Left lobe of liver (tissue), 2 donors: Measurements from ENCODE around the gene GPR107. TPM values are rescaled to one million over a fixed set of nuclear protein-coding genes. Genes with fewer than 3 reads are reported as not detected.

Source experiments
- ATAC-seq: fragments of 200-7000 bp; cut with Tn5 transposase; one replicate; pipeline ENCODE4 v1.9.1; 2020; ENCODE audit warnings: mild to moderate bottlenecking, moderate library complexity
- DNase-seq: peaks from one replicate; pipeline ENCODE4 v3.0.0-alpha.2; 2020; ENCODE audit warnings: low spot score
- total RNA-seq: library from RNA; stranded (reverse); gene quantifications from one replicate; pipeline ENCODE4 v1.2.1, GENCODE V29; 2021
- donor health status: DM: no; HTN: no; CAD: no; lungs with moderate emphysema.
- donor health status: DM: no; HTN: yes; CAD: no.

Gene GPR107
- total RNA-seq, 1 donor from 2014 or later, result 14.1 TPM

DNA sequence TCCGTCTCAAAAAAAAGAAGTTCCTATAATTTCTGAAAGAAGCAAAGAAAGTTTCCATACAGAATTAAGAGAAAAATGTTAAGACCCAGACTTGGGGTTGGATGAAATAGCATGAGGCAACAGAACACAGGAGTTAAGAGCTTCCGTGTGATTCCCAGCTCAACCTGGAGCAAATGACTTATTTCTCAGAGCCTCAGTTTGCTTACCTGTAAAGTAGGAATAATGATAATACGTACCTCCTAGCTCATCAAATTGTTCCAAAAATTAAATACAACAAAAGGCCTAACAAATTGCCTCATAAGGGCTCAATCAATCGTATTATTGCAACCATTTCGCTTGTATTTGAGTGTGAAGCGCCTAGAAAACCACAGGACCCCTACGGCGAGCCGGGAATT lies 600 bp upstream of the GPR107 start:
- DNase-seq (no peak), ATAC-seq (no peak)

DNA sequence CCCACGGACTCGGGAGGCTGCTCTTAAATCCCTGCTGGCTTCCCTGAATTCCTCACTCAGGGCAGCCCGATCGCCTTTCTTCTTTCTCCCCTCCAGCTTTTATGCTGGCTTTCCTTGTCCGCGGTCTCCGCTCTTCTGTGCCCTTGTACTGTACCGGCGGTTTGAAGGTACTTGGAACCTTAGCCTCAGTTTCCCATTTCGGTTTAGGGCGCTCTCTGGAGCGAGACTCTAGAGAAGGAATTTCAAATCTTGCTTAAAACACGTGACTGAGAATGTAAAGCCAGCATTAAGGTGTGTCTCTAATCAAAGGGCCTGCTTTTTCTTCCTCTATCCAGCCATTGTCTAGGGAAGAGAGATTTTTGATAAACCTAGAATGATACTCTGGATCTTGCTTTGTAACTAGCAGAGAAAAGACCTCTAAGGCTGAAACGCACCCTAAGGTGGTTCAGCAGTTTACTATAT lies 650 bp downstream of the GPR107 start:
- DNase-seq (no peak), ATAC-seq (peak; percentile 19)

DNA sequence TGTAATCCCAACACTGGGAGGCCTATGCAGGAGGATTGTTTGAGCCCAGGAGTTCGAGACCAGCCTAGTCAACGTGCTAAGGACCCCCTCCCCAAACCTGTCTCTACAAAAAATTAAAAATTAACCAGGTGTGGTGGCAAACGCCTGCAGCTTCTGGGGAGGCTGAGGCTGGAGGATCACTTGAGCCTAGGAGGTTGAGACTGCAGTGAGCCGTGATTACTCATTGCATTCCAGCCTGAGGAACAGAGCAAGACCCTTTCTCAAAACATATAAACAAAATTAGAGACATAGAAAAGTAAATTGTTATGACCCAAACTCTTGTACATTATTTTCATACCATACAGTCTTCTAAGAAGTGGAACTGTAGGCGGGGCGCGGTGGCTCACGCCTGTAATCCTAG lies 1.1 kb downstream of the GPR107 start:
- DNase-seq (no peak), ATAC-seq (no peak)

DNA sequence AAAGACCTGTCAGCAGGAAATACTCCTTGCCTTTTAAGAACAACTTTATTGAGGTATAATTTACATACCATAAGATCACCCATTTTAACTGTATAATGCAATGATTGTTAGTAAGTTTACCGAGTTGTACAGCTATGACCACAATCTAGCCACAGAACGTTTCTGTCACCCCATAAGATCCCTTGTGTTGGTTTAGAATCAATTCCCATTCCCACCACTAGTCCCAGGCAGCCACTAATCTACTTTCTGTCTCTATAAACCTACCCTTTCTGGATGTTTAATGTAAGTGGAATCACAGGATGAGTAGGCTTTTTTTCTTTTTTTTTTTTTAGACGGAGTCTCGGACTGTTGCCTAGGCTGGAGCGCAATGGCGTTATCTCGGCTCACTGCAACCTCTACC lies 4.4 kb downstream of the GPR107 start:
- no peak for ATAC-seq
- DNase-seq, result no peak

DNA sequence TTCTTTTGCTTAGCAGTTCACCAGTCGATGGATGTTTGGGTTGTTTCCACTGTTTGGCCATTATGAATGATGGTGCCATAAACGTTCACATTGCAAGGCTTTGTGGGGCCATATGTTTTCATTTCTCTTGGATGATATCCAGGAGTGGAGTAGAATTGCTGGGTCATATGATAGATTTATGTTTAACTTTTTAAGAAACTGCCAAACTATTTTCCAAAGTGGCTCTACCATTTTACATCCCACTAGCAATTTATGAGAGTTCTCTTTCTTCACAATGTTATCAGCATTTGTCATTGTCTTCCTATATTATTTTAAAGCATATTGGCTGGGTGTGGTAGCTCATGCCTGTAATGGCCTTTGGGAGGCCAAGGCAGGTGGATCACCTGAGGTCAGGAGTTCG lies 5.2 kb downstream of the GPR107 start:
- DNase-seq (no peak), ATAC-seq (no peak)

DNA sequence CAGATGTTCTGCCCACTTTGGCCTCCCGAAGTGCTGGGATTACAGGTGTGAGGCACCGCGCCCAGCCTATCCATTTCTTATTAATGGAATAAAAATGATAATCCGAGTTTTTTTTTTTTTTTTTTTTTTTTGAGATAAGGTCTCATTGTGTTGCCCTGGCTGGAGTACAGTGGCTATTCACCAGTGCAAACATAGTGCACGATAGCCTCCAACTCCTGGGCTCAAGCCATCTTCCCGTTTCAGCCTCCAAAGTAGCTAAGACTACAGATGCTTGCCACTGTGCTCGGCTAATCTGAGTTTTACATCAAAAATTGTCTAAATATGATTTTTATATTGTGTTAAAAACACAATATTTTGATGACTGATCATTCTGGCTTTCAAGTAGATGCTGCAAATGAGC lies 6.6 kb downstream of the GPR107 start:
- DNase-seq (no peak), ATAC-seq (no peak)

DNA sequence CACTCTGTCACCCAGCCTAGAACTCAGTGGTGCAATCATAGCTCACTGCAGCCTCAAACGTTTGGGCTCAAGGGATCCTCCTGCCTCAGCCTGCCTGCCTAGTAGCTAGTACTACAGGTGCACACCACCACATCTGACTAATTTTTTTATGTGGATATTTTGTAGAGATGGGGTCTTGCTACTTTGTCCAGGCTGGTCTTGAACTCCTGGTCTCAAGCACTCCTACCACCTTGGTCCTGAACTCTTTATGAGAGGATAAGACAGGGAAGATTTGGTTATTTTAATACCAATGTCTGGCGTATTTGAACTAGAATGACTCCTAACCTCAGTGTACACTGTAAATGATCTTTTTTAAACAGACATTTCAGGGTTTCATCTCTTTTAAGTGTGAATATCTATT lies 9.0 kb downstream of the GPR107 start:
- ATAC-seq, result no peak

DNA sequence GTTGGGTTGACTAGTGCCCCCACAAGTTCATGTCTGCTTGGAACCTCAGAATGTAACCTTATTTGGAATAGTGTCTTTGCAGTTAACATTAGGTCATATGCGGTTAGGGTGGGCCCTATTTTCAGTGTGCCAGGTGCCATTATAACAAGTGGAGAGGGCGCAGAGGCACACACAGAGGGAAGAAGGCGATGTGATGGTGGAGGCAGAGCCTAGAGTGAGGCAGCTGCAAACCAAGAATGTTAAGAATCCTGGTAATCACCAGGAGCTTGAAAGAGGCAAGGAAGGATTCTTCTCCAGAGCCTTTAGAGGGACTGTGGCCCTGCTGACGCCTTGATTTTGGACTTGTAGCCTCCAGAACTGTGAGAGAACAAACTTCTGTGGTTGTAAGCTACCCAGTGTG lies 10.9 kb downstream of the GPR107 start:
- ATAC-seq, result no peak

More for the DNA sequence above, 9.0 kb downstream of the GPR107 start:
- no peak for DNase-seq

DNA sequence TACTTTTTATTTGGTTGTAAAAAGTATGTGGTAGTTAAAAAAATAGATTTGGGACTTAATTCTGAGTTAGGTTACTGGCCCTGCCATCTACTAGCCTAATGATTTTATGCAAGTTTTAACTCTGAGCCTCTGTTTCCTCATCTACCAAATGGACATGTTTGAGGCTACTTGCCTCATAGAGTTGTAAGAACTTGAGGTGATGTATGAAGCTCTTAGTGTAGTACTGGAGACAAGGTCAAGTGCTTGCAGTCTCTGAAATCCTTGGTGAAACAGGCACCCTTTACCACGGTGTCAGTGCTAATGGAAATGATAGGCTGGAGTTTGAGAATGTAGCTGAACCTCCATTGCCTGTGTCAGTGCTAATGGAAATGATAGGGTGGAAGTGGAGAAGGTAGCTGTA lies 15.3 kb downstream of the GPR107 start:
- ATAC-seq (no peak), DNase-seq (no peak)

More for the DNA sequence above, 10.9 kb downstream of the GPR107 start:
- DNase-seq, result no peak

DNA sequence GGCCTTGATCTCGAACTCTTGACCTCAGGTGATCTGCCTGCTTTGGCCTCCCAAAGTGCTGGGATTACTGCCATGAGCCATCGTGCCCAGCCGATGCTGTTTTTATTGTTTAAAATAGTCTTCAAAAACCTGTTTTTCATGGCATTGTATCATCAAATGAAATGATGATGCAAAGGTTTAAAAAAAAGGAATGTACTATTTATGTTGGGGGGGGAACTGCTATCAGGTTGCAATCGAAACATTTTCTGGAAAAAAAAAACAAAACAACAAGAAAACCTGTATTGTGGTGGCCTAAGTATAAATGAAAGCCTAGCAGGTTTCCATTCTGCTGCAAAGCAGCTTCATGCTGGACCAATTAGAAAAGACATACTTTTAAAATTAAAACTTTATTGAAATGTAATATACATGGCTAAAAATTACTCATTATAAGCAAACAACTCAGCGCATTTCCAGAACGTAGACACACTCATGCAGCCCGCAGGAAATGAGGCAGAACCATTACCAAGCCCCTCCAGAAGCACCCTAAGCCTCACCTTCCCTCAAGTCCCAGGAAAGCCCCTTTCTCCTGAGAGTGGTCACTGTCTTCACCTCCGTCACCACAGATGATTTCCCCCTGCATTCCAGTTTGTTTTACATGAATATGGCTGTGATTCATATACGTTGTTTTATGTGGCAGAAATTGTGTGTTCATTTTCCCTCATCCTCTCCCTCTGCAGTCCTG lies 19.0 kb downstream of the GPR107 start:
- ATAC-seq (no peak), DNase-seq (no peak)

DNA sequence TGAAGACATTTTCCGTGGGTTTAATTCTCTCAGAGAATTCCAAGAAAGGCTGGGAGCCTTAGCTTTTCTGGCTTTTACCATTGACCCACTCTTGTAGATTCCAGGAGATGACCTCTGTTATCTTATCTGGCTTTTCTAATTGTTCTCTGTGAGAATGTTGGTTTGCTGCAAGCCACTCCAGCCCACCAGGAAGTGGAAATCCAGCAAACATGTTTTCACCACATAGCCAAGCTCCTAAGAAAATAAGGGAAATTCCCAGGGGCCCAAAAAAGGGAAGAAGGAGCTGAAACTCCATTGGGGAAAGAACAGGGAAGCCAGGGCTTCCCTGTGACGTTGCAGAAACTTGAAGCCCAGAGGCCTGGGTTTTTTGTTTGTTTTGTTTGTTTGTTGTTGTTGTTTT lies 19.7 kb downstream of the GPR107 start:
- ATAC-seq (peak; percentile 30), DNase-seq (no peak)

DNA sequence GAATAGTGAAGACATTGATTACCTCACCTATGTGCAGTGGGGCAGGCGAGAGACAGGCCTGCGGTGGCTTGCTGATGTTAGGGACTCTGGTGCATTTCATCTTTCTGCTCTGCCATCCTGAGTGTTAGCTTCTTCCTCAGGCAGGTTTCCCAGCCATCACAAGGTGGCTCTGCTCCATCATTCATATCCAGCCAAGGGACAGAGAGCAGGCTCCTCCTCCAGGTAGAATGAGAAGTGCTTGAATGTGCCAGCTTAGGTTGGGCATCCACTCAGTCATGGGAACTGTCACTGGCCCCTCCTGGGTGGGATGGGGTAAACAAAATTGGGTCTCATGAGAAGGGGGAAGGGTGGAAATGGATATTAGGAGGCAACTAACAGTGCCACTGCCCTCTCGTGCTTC lies 24.8 kb downstream of the GPR107 start:
- ATAC-seq (peak; percentile 53), DNase-seq (no peak)

DNA sequence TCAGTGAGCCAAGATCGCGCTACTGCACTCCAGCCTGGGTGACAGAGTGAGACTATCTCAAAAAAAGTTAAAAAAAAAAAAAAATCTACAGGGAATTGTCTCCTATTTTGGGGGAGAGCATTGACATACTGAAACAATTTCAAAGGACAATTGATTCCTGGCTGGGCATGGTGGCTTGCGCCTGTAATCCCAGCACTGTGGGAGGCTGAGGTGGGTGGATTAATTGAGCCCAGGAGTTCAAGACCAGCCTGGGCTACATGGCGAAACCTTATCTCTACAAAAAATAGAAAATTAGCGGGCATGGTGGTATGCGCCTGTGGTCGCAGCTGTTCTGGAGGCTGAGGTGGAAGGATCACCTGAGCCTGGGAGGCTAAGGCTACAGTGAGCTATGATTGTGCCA lies 30.6 kb downstream of the GPR107 start:
- ATAC-seq (no peak), DNase-seq (no peak)

DNA sequence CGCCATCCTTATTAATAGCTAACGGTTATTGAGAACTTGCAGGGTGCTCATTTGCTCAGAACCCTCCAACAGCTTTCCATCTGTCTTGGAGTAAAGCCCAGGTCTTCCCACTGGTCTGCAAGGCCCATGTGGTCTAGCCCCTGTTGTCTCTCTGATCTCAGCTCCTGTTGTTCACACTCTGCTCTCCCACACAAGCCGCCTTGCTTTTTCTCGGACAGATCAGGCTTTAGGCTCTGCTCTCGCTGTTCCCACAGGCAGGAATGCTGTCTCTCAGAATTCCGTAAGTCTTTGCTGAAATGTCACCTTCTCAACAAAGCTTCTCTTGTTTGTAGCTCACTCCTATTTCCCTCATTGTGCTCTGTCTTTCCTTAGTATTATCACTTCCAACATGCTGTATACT lies 34.3 kb downstream of the GPR107 start:
- ATAC-seq (no peak), DNase-seq (no peak)

DNA sequence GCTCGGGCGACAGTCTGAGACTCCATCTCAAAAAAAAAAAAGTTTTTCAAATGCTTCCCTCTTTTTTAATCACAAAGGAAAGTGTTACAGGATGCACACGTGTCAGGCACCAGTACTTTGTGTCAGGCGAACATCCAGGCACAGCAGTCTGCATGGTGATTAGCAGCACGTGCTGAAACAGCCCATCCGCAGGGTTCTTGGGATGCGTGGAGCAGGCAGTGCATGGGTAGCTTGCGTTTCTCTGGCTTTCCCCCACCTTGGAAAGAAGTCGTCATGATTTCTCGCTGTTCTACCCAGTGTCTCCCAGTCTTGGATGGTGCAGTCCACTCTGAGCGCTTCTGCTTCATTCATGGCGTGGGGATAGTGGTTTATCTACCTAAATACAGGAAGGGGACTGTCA lies 35.4 kb downstream of the GPR107 start:
- no peak for ATAC-seq
- no peak for DNase-seq

DNA sequence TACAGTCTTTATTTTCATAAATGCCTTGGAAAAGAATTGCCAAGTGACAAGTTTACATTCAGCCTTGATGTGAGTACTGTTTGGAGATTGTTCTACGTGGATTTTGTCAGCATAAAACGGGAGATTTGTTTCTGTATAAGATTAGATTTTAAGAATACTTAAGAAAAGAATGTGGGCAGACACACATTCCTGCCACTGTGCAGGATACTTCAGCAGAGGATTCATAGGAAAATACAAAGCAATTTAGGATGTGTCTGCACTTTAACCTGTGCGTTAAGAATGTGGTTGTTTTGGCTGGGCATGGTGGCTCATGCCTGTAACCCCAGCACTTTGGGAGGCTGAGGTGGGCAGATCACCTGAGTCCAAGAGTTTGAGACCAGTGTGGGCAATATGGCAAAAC lies 37.2 kb downstream of the GPR107 start:
- no peak for DNase-seq
- no peak for ATAC-seq

DNA sequence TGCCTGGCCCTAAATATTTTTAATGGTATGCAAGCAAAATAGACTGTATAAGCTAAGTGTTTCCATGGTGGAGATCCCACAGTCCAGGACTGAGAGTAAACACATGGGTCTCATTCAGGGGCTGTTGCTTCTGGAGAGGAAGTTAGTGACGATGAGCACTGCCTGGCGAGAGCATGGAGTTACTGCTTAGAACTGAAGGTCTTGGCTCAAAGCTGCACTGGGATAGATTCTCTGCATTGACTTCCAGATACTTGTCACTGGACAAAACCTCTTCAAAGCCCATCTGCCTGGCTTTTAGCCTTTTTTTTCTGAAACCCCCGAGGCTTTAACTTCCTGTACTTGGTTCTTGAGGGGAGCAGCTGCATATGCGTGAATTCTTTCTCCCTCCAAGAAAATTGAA lies 39.2 kb downstream of the GPR107 start:
- no peak for DNase-seq
- ATAC-seq, result no peak

DNA sequence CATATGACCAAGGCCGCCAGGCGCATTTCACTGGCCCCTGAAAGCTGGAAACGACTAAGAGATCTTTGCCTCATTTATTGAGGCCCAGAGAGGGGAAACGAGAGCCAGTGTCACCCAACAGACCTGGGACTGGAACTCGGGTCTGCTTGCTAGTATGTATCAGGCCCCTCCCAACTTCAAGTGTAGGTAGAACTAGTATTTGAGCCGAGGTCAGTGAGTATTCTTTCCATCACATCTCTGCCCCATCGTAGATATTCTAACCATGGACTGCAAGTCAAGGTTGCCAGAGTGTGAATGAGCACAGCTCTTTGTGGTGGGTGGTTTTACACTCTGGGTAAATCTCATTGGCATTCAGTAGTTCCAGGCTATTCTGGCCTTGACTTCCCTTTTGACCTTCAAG lies 42.2 kb downstream of the GPR107 start:
- ATAC-seq (no peak), DNase-seq (no peak)

DNA sequence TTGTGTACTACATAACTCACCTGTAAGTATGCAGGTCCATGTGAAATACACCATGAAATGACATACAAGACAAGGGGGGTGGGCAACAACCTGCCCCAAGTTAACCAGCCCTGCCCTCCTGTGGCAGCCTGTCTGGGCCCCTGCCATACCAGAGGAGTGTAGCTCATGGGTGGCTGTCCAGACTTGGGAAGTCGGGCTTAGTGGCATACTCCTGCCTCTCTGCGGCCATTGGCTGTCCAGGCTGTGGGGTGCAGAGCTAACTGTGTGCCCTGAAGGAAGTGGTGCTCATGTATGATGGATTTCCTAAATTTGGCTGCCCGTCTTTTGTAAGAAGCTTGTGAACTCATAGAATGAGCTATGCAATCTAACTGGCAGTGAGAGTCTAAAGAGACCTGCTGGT lies 47.0 kb downstream of the GPR107 start:
- DNase-seq, result no peak
- ATAC-seq, result no peak

DNA sequence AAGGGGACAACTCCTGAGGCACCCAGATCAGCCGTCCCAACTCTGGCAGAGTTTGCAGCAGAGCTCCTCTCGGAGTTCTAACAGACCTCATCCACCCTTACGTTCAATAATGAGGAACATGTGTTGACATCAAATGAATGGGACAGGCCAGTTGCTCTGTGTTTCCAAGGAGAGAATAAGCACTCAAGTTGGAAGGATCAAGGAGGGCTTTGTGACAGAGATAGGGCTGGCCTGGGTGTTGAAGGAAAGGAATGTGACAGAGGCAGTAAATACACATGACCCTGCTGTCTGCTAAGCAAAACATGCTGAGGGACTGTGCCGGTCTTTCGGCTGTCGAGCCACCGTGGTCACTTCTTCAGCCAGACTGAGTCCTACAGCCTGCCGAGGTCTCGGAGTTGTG lies 48.2 kb downstream of the GPR107 start:
- no peak for DNase-seq
- no peak for ATAC-seq

DNA sequence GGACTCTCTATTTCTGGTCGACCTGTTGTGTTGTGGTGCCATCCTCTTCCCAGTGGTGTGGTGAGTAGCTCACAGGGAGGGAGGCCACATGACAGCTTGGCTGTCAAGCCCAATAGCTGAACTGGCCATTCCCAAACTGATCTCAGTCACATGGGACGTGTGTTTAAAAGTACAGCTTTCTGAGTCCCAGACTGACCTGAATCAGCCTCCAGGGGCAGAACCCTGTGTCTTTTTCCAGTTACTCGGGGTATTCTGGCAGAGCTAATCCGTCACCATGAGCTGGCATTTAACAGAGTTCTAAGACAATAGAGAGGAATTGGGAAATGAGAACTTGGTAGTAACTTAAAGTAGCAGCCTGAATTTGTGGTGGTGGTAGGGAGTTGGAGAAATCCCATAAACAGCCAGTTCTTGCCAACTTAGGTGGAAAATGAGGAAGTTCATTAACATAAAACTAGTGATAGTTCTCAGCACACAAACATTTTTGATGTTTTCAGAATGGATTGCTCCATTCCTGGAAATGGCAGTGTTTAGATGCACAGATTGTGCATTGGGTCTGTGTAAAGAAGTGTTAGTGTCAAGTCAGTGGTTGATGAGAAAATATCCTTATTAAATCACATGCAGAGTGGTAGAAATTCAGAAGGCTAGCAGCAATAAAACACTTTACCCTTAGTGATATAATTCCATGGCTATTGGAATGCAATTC lies 50.9 kb downstream of the GPR107 start:
- no peak for DNase-seq
- ATAC-seq, result peak; percentile 29

DNA sequence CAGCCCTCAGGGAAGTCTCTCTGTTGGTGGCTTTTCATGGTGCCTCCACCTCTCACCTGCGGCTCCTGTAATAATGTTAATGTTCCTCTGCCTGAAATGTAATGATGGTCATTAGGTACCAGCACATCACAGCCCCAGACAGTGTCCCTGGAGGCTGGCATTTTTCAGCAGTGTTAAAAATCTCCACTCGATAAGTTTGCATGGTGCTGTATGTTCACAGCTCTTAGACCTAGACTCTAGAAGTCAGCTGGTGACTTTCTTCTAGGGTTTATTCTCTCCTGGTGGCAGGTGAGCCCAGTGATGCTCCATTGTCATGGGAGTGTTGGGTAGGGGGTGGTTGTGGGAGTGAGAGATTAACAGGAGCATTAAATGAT lies 53.1 kb downstream of the GPR107 start:
- DNase-seq, result no peak
- ATAC-seq, result peak; percentile 22
